EL (cell line): Measurements from ENCODE around the gene UBE2D2.

Experiments used
- DNase-seq: peaks from one replicate; pipeline ENCODE4 v3.0.0-alpha.2; 2016

The UBE2D2 gene

GRCh38 chr5:139663207-139664085 lies 102.3 kb downstream of the UBE2D2 start:
- no peak for DNase-seq

GRCh38 chr5:139664086-139664693 lies 103.1 kb downstream of the UBE2D2 start:
- no peak for DNase-seq

GRCh38 chr5:139664727-139665351 lies 103.7 kb downstream of the UBE2D2 start:
- no peak for DNase-seq

GRCh38 chr5:139665626-139666025 lies 104.5 kb downstream of the UBE2D2 start:
- no peak for DNase-seq

- no peak for DNase-seq
Observed at GRCh38 chr5:139666551-139666950, 105.4 kb downstream of the UBE2D2 start.

- peak; percentile 56 for DNase-seq
Observed at GRCh38 chr5:139667001-139667729, 106.0 kb downstream of the UBE2D2 start.

GRCh38 chr5:139667730-139668063 lies 106.6 kb downstream of the UBE2D2 start:
- peak; percentile 66 for DNase-seq

GRCh38 chr5:139668064-139668880 lies 107.1 kb downstream of the UBE2D2 start:
- peak; percentile 72 for DNase-seq

- DNase-seq: no peak
Observed at GRCh38 chr5:139668924-139669661, 108.0 kb downstream of the UBE2D2 start.

- DNase-seq: no peak
Observed at GRCh38 chr5:139669662-139670368, 108.7 kb downstream of the UBE2D2 start.

- no peak for DNase-seq
Observed at GRCh38 chr5:139670369-139671095, 109.4 kb downstream of the UBE2D2 start.

GRCh38 chr5:139671096-139671841 lies 110.1 kb downstream of the UBE2D2 start:
- DNase-seq: no peak

- DNase-seq: no peak
Observed at GRCh38 chr5:139675213-139675612, 114.1 kb downstream of the UBE2D2 start.

- DNase-seq: no peak
Observed at GRCh38 chr5:139675825-139676224, 114.7 kb downstream of the UBE2D2 start.

- DNase-seq: no peak
Observed at GRCh38 chr5:139676406-139676805, 115.3 kb downstream of the UBE2D2 start.

GRCh38 chr5:139676951-139677735 lies 116.0 kb downstream of the UBE2D2 start:
- no peak for DNase-seq
